IMR-90 (cell line): ENCODE results near the gene SDR9C7. TPM values are rescaled to one million over a fixed set of nuclear protein-coding genes. Genes with fewer than 3 reads are reported as not detected.
"Not testable (repeated sequence)": the region's sequence is repeated elsewhere in the genome, so short reads cannot be mapped to it uniquely, and the experiment has no call there.

Source experiments
- ATAC-seq: fragments of 200-7000 bp; cut with Tn5 transposase; 2 replicates; pipeline ENCODE4 v1.9.1; 2020; ENCODE audit warnings: low read depth, mild to moderate bottlenecking, moderate library complexity
- BruUV-seq: library from RNA; stranded (reverse); fragments of 400-500 nt; replicated peaks from 2 replicates; lab custom pipeline; 2021; lab: Mats Ljungman, UMichigan
- CTCF ChIA-PET: fragments of 300-600 bp; formaldehyde crosslinking; extraction: SDS; loops from one replicate; lab custom pipeline; 2021; ENCODE audit warnings: antibody characterized with exemption; lab: Yijun Ruan, JAX
- POLR2A ChIA-PET: fragments of 300-600 bp; sonication (Branson Sonifier 250); formaldehyde crosslinking; loops from one replicate; lab custom pipeline; 2022; ENCODE audit warnings: antibody characterized with exemption; ENCODE audit not compliant: unreplicated experiment; lab: Charles Lee
- DNase-seq: peaks from one replicate; pipeline ENCODE4 v3.0.0; 2013
- H2AFZ ChIP-seq: replicated peaks from 2 replicates; pipeline ENCODE3; 2013; ENCODE audit warnings: low read length, mild to moderate bottlenecking; ENCODE audit not compliant: poor library complexity
- H2AK5ac ChIP-seq: 2 replicates; pipeline ENCODE4 v1.6.1; 2013; ENCODE audit warnings: low read depth, low read length, inconsistent platforms
- H2AK9ac ChIP-seq: replicated peaks from 2 replicates; pipeline ENCODE3; 2013; ENCODE audit warnings: mild to moderate bottlenecking, low read depth, low read length, moderate library complexity; ENCODE audit not compliant: poor library complexity
- H2BK120ac ChIP-seq: 2 replicates; pipeline ENCODE4 v1.6.1; 2013; ENCODE audit warnings: low read depth, low read length, inconsistent platforms
- H2BK15ac ChIP-seq: 3 replicates; pipeline ENCODE4 v1.6.1; 2013; ENCODE audit warnings: low read depth, low read length, inconsistent platforms
- H2BK20ac ChIP-seq: 2 replicates; pipeline ENCODE4 v1.6.1; 2013; ENCODE audit warnings: low read depth, mild to moderate bottlenecking, inconsistent platforms, low read length, moderate library complexity
- H2BK5ac ChIP-seq: 2 replicates; pipeline ENCODE4 v1.6.1; 2013; ENCODE audit warnings: mild to moderate bottlenecking, low read depth, low read length, inconsistent platforms; ENCODE audit not compliant: poor library complexity, severe bottlenecking
- H3K14ac ChIP-seq: replicated peaks from 2 replicates; pipeline ENCODE4 v1.6.1; 2013; ENCODE audit warnings: low read depth, low read length, inconsistent platforms
- H3K18ac ChIP-seq: 2 replicates; pipeline ENCODE4 v1.6.1; 2013; ENCODE audit warnings: low read depth, low read length, control low read depth
- H3K23ac ChIP-seq: 2 replicates; pipeline ENCODE4 v1.6.1; 2013; ENCODE audit warnings: low read depth, low read length, inconsistent platforms
- H3K27ac ChIP-seq: 2 replicates; pipeline ENCODE4 v1.5.1; 2013; ENCODE audit warnings: mild to moderate bottlenecking, control low read depth, low read length; ENCODE audit not compliant: insufficient read depth
- H3K27me3 ChIP-seq: 2 replicates; pipeline ENCODE4 v1.6.1; 2013; ENCODE audit warnings: low read length; ENCODE audit not compliant: control insufficient read depth, insufficient read depth
- H3K36me3 ChIP-seq: 2 replicates; pipeline ENCODE4 v1.6.1; 2013; ENCODE audit warnings: low read length, mixed read lengths; ENCODE audit not compliant: control insufficient read depth, insufficient read depth
- H3K4ac ChIP-seq: 2 replicates; pipeline ENCODE4 v1.6.1; 2013; ENCODE audit warnings: low read depth, low read length, inconsistent platforms
- H3K4me1 ChIP-seq: 2 replicates; pipeline ENCODE4 v1.6.1; 2013; ENCODE audit warnings: low read length, mixed read lengths; ENCODE audit not compliant: control insufficient read depth, insufficient read depth
- H3K4me2 ChIP-seq: 2 replicates; pipeline ENCODE4 v1.6.1; 2013; ENCODE audit warnings: low read depth, mild to moderate bottlenecking, control low read depth, low read length, moderate library complexity
- H3K4me3 ChIP-seq: 2 replicates; pipeline ENCODE4 v1.5.1; 2013; ENCODE audit warnings: low read depth, mild to moderate bottlenecking, control low read depth, low read length, moderate library complexity; ENCODE audit not compliant: insufficient read depth
- H3K56ac ChIP-seq: 2 replicates; pipeline ENCODE4 v1.6.1; 2013; ENCODE audit warnings: low read length, inconsistent platforms; ENCODE audit not compliant: insufficient read depth; ENCODE audit errors: extremely low read depth
- H3K79me1 ChIP-seq, 2 experiments: 2 replicates each; pipeline ENCODE4 v1.6.1; 2013; ENCODE audit warnings: low read length in 2 of 2, inconsistent platforms in 1 of 2, low read depth in 1 of 2
- H3K9ac ChIP-seq: 2 replicates; pipeline ENCODE4 v1.6.1; 2013; ENCODE audit warnings: low read depth, low read length, control low read depth
- H3K9me1 ChIP-seq: 2 replicates; pipeline ENCODE4 v1.6.1; 2013; ENCODE audit warnings: low read length, inconsistent platforms; ENCODE audit not compliant: insufficient read depth
- H3K9me3 ChIP-seq: 2 replicates; pipeline ENCODE4 v1.6.1; 2013; ENCODE audit warnings: low read length; ENCODE audit not compliant: control insufficient read depth, insufficient read depth
- H4K20me1 ChIP-seq: 2 replicates; pipeline ENCODE4 v1.6.1; 2013; ENCODE audit warnings: low read length, inconsistent platforms; ENCODE audit not compliant: insufficient read depth
- H4K5ac ChIP-seq: 2 replicates; pipeline ENCODE4 v1.6.1; 2013; ENCODE audit warnings: mild to moderate bottlenecking, low read depth, low read length, control low read depth
- H4K8ac ChIP-seq, 2 experiments: 2 replicates each; pipeline ENCODE4 v1.6.1; 2013; ENCODE audit warnings: low read depth in 2 of 2, low read length in 2 of 2, control low read depth in 1 of 2, inconsistent platforms in 1 of 2
- H4K91ac ChIP-seq: 2 replicates; pipeline ENCODE4 v1.6.1; 2013; ENCODE audit warnings: low read depth, low read length, inconsistent platforms; ENCODE audit not compliant: insufficient read depth
- MXI1 ChIP-seq: IDR thresholded peaks from 2 replicates; pipeline ENCODE4 v1.6.1; 2012; ENCODE audit warnings: low read depth, mild to moderate bottlenecking, low read length, moderate library complexity, borderline replicate concordance
- RFX5 ChIP-seq: IDR thresholded peaks from 2 replicates; pipeline ENCODE4 v1.8.0; 2012; ENCODE audit warnings: low read depth, mild to moderate bottlenecking, low read length, moderate library complexity
- WGBS, 2 experiments: methylation state at CpG; one replicate each; pipeline versions ENCODE4 v1.1.5 to v1.1.7; 2013; ENCODE audit warnings: missing lambda C conversion rate in 2 of 2; ENCODE audit not compliant: insufficient read length in 1 of 2; ENCODE audit errors: extremely low coverage in 2 of 2; 5-methylcytosine and 5-hydroxymethylcytosine counted together
- dilution Hi-C: fragments of 300-500 bp; cut with HindIII; formaldehyde crosslinking; loops from one replicate; pipeline ENCODE4 v1.14.3; 2018; ENCODE audit warnings: low sequenced_read_pairs; ENCODE audit not compliant: unreplicated experiment
- in situ Hi-C: fragments of 300-500 bp; cut with MboI; formaldehyde crosslinking; loops from 3 replicates; pipeline ENCODE4 v1.14.3; 2019; ENCODE audit warnings: low sequenced_read_pairs, inconsistent platforms, mixed read lengths
- intact Hi-C: fragments of 100-400 bp; cut with micrococcal nuclease; formaldehyde crosslinking; loops from 2 replicates; pipeline ENCODE4 v1.10.0; 2022
- polyA plus RNA-seq, 3 experiments: library from polyadenylated mRNA; depleted of rRNA; stranded (reverse); fragments of >200 nt; gene quantifications; 2 replicates each; pipeline ENCODE4 v1.2.3, GENCODE V29; 2012; ENCODE audit warnings: low replicate concordance in 1 of 3
- total RNA-seq: library from RNA; depleted of rRNA; stranded (reverse); fragments of >200 nt; gene quantifications from 2 replicates; pipeline ENCODE4 v1.2.3, GENCODE V29; 2012
- TF ChIP-seq, protein P1 (sequence below): fragments of 150-350 bp; IDR thresholded peaks from 2 replicates; pipeline ENCODE4 v1.6.1; 2016; ENCODE audit warnings: low read depth, mild to moderate bottlenecking, low read length, moderate library complexity, borderline replicate concordance

The SDR9C7 gene
- total and polyA plus RNA-seq, 2 of the 4 experiments (the other 2 are of a cell fraction), result not detected

DNA sequence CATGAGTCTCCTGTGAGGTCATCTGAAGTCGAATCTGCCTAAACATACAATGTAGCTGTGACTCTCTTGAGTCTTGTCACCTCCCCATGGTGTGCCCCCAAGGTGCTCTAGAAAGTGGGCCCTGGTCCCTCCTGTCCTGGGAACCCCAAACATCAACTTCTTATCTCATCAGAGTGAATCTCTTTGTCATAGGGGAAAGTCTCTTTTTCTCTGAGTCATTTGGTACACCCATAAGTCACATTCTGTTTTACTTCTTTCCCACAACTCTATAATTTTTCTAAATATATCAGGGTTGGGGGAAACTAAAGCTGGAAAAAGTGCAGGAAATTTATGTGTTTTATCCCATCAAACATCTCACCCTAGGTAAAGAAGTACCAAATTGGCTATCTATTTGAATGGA lies 12.9 kb downstream of the SDR9C7 start:
- BruUV-seq, result no TSS peak
- H4K20me1 ChIP-seq, result no peaks in the 10 kb centered on the region
- 0 out of 2 replicates have a peak, but pooled peaks cover 3% of the 10 kb centered on the region for H3K9me1 ChIP-seq
- no peak overlapping the region for H3K27ac ChIP-seq
- H2AK5ac ChIP-seq, result no peak overlapping the region
- ChIA-PET POLR2A (no interaction called here), CTCF (no interaction called here)
- H3K27me3 ChIP-seq, result peaks cover 26% of the 10 kb centered on the region
- H3K4me1 ChIP-seq, result no peaks in the 10 kb centered on the region
- H3K79me1 ChIP-seq, result no peaks in the 10 kb centered on the region
- H4K5ac ChIP-seq, result no peak overlapping the region
- no peak for DNase-seq
- no peaks in the 10 kb centered on the region for H3K9me3 ChIP-seq
- H3K56ac ChIP-seq, result no peak overlapping the region
- no peak overlapping the region for H2AK9ac ChIP-seq
- H2BK20ac ChIP-seq, result no peak overlapping the region
- intact Hi-C loops, result no loop called here
- no peak overlapping the region for H4K91ac ChIP-seq
- dilution Hi-C loops, result no loop called here
- in situ Hi-C loops, result no loop called here
- no peak overlapping the region for H3K4me2 ChIP-seq
- no peak overlapping the region for H3K14ac ChIP-seq
- no peak overlapping the region for H2BK15ac ChIP-seq
- no peak overlapping the region for H3K4ac ChIP-seq
- no peak overlapping the region for H3K18ac ChIP-seq
- H3K9ac ChIP-seq, result no peak overlapping the region
- H4K8ac ChIP-seq, result no peak overlapping the region
- TF ChIP-seq, protein P1, sequence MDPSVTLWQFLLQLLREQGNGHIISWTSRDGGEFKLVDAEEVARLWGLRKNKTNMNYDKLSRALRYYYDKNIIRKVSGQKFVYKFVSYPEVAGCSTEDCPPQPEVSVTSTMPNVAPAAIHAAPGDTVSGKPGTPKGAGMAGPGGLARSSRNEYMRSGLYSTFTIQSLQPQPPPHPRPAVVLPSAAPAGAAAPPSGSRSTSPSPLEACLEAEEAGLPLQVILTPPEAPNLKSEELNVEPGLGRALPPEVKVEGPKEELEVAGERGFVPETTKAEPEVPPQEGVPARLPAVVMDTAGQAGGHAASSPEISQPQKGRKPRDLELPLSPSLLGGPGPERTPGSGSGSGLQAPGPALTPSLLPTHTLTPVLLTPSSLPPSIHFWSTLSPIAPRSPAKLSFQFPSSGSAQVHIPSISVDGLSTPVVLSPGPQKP, result no peak
- TF ChIP-seq RFX5 (no peak), MXI1 (no peak)
- no CpG with 5 or more reads among the region's 1 CpG for WGBS, 2 experiments
- H3K23ac ChIP-seq, result no peak overlapping the region
- no peak overlapping the region for H3K4me3 ChIP-seq
- no peaks in the 10 kb centered on the region for H3K36me3 ChIP-seq
- no peak overlapping the region for H2BK120ac ChIP-seq
- no peak for ATAC-seq
- H2AFZ ChIP-seq, result no peak overlapping the region
- H2BK5ac ChIP-seq, result no peak overlapping the region

DNA sequence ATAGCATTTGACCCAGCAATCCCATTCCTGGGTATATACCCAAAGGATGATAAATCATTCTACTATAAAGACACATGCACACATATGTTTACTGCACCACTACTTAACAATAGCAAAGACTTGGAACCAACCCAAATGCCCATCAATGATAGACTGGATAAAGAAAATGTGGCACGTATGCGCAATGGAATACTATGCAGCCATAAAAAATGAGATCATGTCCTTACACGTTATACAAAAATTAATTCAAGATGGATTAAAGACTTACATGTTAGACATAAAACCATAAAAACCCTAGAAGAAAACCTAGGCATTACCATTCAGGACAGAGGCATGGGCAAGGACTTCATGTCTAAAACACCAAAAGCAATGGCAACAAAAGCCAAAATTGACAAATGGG lies 16.1 kb downstream of the SDR9C7 start:
- no CpG with 5 or more reads among the region's 3 CpGs for WGBS, 2 experiments
- not testable (repeated sequence) for BruUV-seq

More for the DNA sequence above, 16.1 kb downstream of the SDR9C7 start:
- H3K23ac ChIP-seq, H3K4me3 ChIP-seq, H4K5ac ChIP-seq, in situ Hi-C loops, H2BK20ac ChIP-seq, H2BK15ac ChIP-seq, H3K9me3 ChIP-seq, H3K4ac ChIP-seq, H3K79me1 ChIP-seq, H4K20me1 ChIP-seq, H3K14ac ChIP-seq, H3K36me3 ChIP-seq, intact Hi-C loops, H2AFZ ChIP-seq, POLR2A ChIA-PET, H2BK5ac ChIP-seq, ATAC-seq, H3K27ac ChIP-seq, H4K91ac ChIP-seq, H3K4me2 ChIP-seq, H3K9me1 ChIP-seq, H2AK9ac ChIP-seq, H3K9ac ChIP-seq, H2AK5ac ChIP-seq, dilution Hi-C loops, H3K4me1 ChIP-seq, H4K8ac ChIP-seq, H2BK120ac ChIP-seq, H3K56ac ChIP-seq, H3K27me3 ChIP-seq, CTCF ChIA-PET, H3K18ac ChIP-seq, DNase-seq: not testable (repeated sequence)
